B cell (primary cell): ENCODE measurements around the gene OOSP1. TPM values are rescaled to one million over a fixed set of nuclear protein-coding genes. Genes with fewer than 3 reads are reported as not detected.

Experiments
- ATAC-seq: fragments of 200-7000 bp; cut with Tn5 transposase; one replicate; pipeline ENCODE4 v1.10.0; 2021; ENCODE audit warnings: low read depth, mild to moderate bottlenecking, moderate number of reproducible peaks, moderate library complexity
- CTCF ChIA-PET: fragments of 350-600 bp; sonication (Branson Sonifier 250); formaldehyde crosslinking; loops from one replicate; lab custom pipeline; 2021; ENCODE audit warnings: antibody characterized with exemption, inconsistent platforms; lab: Charles Lee
- POLR2A ChIA-PET: fragments of 350-600 bp; sonication (Branson Sonifier 250); formaldehyde crosslinking; loops from one replicate; lab custom pipeline; 2021; ENCODE audit warnings: antibody characterized with exemption; lab: Charles Lee
- DNase-seq: peaks from one replicate; pipeline ENCODE4 v3.0.0; 2013
- H2AFZ ChIP-seq: 2 replicates; pipeline ENCODE4 v1.6.1; 2012; ENCODE audit warnings: mild to moderate bottlenecking, low read depth, low read length; ENCODE audit not compliant: insufficient read depth, poor library complexity, severe bottlenecking
- H3K27ac ChIP-seq, 2 donors: 1 replicate in 1 of 2; 2 replicates in 1 of 2; pipeline ENCODE4 v1.5.1; 2012 to 2013; ENCODE audit warnings: low read length in 2 of 2, mild to moderate bottlenecking in 2 of 2, moderate library complexity in 1 of 2
- H3K27me3 ChIP-seq, 4 experiments: fragments of 200-600 bp in 1 of 4; sonication (generic) in 1 of 4; replicated peaks in 1 of 4; 1 replicate in 2 of 4; 2 replicates in 2 of 4; pipeline versions ENCODE4 v1.6.1 to v1.7.0; 2013 to 2016; ENCODE audit warnings: low read length in 3 of 4, mild to moderate bottlenecking in 2 of 4, mixed read lengths in 1 of 4, moderate library complexity in 1 of 4; ENCODE audit not compliant: insufficient read depth in 4 of 4, control insufficient read depth in 3 of 4; ENCODE audit errors: control extremely low read depth in 1 of 4
- H3K36me3 ChIP-seq, 2 experiments: replicated peaks in 1 of 2; 1 replicate in 1 of 2; 2 replicates in 1 of 2; pipeline versions ENCODE4 v1.6.1 to v1.7.1; 2013; ENCODE audit warnings: low read length in 1 of 2; ENCODE audit not compliant: insufficient read depth in 2 of 2, control insufficient read depth in 1 of 2; ENCODE audit errors: control extremely low read depth in 1 of 2, extremely low read depth in 1 of 2
- H3K4me1 ChIP-seq, 2 donors: fragments of 200-600 bp in 1 of 2; sonication (generic) in 1 of 2; 1 replicate in 1 of 2; 2 replicates in 1 of 2; pipeline versions ENCODE4 v1.5.1 to v1.6.1; 2013 to 2017; ENCODE audit warnings: low read length in 2 of 2; ENCODE audit not compliant: control insufficient read depth in 2 of 2, insufficient read depth in 2 of 2
- H3K4me2 ChIP-seq: replicated peaks from 2 replicates; pipeline ENCODE3; 2012; ENCODE audit warnings: mild to moderate bottlenecking, low read depth, low read length; ENCODE audit not compliant: poor library complexity, severe bottlenecking
- H3K4me3 ChIP-seq, 5 experiments: fragments of 200-600 bp in 1 of 5; sonication (generic) in 1 of 5; 1 replicate in 3 of 5; 2 replicates in 2 of 5; pipeline versions ENCODE4 v1.5.1 to v1.7.0; 2011 to 2016; ENCODE audit warnings: low read length in 4 of 5, mild to moderate bottlenecking in 4 of 5, low read depth in 2 of 5, control low read depth in 1 of 5, moderate library complexity in 1 of 5; ENCODE audit not compliant: insufficient read depth in 1 of 5; ENCODE audit errors: control extremely low read depth in 1 of 5, extremely low read depth in 1 of 5
- H3K79me2 ChIP-seq: fragments of 200-600 bp; sonication (generic); one replicate; pipeline ENCODE4 v1.6.0; 2016; ENCODE audit warnings: low read length; ENCODE audit not compliant: control insufficient read depth, insufficient read depth
- H3K9ac ChIP-seq: fragments of 200-600 bp; sonication (generic); 2 replicates; pipeline ENCODE4 v1.6.1; 2017; ENCODE audit warnings: mild to moderate bottlenecking, low read length, moderate library complexity
- H3K9me3 ChIP-seq, 3 donors: one replicate each; pipeline versions ENCODE4 v1.6.1 to v1.7.1; 2013; ENCODE audit warnings: low read length in 2 of 3; ENCODE audit not compliant: control insufficient read depth in 2 of 3, insufficient read depth in 1 of 3; ENCODE audit errors: control extremely low read depth in 1 of 3
- H4K20me1 ChIP-seq: 2 replicates; pipeline ENCODE4 v1.6.0; 2012; ENCODE audit warnings: mild to moderate bottlenecking, low read length; ENCODE audit not compliant: insufficient read depth, control insufficient read depth, poor library complexity, severe bottlenecking
- H3K27ac Mint-ChIP-seq: one replicate; pipeline ENCODE4 v1.8.0; 2021; ENCODE audit warnings: mixed read lengths
- H3K27me3 Mint-ChIP-seq: one replicate; pipeline ENCODE4 v1.8.0; 2021; ENCODE audit warnings: mixed read lengths
- H3K4me1 Mint-ChIP-seq: one replicate; pipeline ENCODE4 v1.8.0; 2021; ENCODE audit warnings: mixed read lengths
- H3K4me3 Mint-ChIP-seq: one replicate; pipeline ENCODE4 v1.8.0; 2021; ENCODE audit warnings: mixed read lengths
- H3K9me3 Mint-ChIP-seq: one replicate; pipeline ENCODE4 v1.8.0; 2022; ENCODE audit warnings: mixed read lengths; ENCODE audit not compliant: insufficient read depth
- EZH2 ChIP-seq: IDR thresholded peaks from 2 replicates; pipeline ENCODE4 v1.6.1; 2012; ENCODE audit warnings: borderline replicate concordance, low read depth, mild to moderate bottlenecking, moderate library complexity, low read length; ENCODE audit not compliant: insufficient read depth, poor library complexity, severe bottlenecking
- WGBS: methylation state at CpG from one replicate; pipeline ENCODE4 v1.1.5; 2013; ENCODE audit warnings: missing lambda C conversion rate; ENCODE audit not compliant: insufficient coverage; 5-methylcytosine and 5-hydroxymethylcytosine counted together
- intact Hi-C: fragments of 100-400 bp; cut with micrococcal nuclease; formaldehyde crosslinking; loops from one replicate; pipeline ENCODE4 v1.10.0; 2022
- polyA plus RNA-seq: library from polyadenylated mRNA; depleted of rRNA; stranded (reverse); fragments of >200 nt; gene quantifications from 2 replicates; pipeline ENCODE4 v1.2.3, GENCODE V29; 2012
- total RNA-seq, 2 donors: library from RNA; stranded (reverse); fragments of 120-200 nt in 1 of 2; gene quantifications; 1 replicate in 1 of 2; 2 replicates in 1 of 2; pipeline versions ENCODE4 v1.2.3 to v1.2.4, GENCODE V29; 2013 to 2022
- TF ChIP-seq, protein P1 (sequence below): fragments of 200-600 bp; IDR thresholded peaks from one replicate; pipeline ENCODE4 v1.8.0; 2022; ENCODE audit warnings: antibody characterized with exemption, mild to moderate bottlenecking

The OOSP1 gene
- total and polyA plus RNA-seq, 2 donors (not counting 1 experiment from before 2014, with no cell fraction given) = not detected

DNA sequence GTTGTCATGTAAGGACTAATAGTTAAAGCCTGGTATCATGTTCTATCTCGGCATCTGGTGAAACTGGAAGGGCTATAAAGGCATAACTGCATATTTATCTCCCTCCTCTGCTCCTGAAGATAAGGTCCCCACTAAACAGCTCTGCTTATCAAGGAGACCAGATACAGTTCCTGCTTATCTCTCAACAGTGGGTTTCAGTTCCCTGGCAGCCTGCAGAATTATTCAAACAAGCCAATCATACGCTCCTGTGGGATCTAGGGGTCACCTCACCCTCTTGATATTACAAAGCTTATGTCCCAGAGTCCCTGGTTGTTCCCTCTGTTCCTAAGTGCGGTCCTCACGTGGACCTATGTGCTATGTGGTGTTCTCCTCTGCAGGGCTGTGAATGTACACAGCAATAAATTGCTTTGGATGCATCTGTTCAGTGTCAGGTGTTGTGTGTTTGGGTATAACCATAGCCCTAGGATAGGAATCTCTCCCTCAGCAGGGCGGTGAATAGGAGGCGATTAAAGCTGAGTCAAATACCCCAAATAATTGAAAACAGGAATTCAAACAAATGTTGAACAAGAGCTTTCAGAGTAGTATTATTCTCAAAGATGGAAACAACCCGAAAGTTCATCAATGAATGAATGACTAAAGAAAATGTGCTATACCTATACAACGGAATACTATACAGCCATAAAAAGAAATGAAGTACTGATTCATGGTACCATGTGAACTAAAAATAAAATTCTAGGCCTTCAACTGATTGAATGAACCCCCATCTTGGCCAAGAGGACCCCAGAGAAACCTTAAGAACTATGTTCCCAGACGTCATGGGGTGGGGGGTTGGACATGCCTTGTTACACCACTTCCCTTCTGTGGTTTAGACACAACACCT lies 22.5 kb downstream of the OOSP1 start:
- ChIA-PET CTCF (no interaction called here), POLR2A (no interaction called here)
- Histone ChIP-seq H3K36me3 (no peaks in the 10 kb centered on the region), H2AFZ (no peak overlapping the region), H3K79me2 (no peaks in the 10 kb centered on the region), H3K4me1 (no peaks in the 10 kb centered on the region), H3K4me2 (no peak overlapping the region), H3K9me3 (no peaks in the 10 kb centered on the region), H3K4me3 (no peak overlapping the region), H3K27ac (no peak overlapping the region), H3K9ac (no peak overlapping the region), H4K20me1 (no peaks in the 10 kb centered on the region), H3K27me3 (no peaks in the 10 kb centered on the region)
- ATAC-seq (no peak), DNase-seq (no peak)
- Mint-ChIP-seq H3K27ac (no peak overlapping the region), H3K9me3 (no peaks in the 10 kb centered on the region), H3K4me1 (no peaks in the 10 kb centered on the region), H3K27me3 (peaks cover 19% of the 10 kb centered on the region), H3K4me3 (no peak overlapping the region)
- 93% methylated on average over 2 of the region's 9 CpGs for WGBS
- intact Hi-C loops = no loop called here
- TF ChIP-seq EZH2 = no peak
- TF ChIP-seq, protein P1, sequence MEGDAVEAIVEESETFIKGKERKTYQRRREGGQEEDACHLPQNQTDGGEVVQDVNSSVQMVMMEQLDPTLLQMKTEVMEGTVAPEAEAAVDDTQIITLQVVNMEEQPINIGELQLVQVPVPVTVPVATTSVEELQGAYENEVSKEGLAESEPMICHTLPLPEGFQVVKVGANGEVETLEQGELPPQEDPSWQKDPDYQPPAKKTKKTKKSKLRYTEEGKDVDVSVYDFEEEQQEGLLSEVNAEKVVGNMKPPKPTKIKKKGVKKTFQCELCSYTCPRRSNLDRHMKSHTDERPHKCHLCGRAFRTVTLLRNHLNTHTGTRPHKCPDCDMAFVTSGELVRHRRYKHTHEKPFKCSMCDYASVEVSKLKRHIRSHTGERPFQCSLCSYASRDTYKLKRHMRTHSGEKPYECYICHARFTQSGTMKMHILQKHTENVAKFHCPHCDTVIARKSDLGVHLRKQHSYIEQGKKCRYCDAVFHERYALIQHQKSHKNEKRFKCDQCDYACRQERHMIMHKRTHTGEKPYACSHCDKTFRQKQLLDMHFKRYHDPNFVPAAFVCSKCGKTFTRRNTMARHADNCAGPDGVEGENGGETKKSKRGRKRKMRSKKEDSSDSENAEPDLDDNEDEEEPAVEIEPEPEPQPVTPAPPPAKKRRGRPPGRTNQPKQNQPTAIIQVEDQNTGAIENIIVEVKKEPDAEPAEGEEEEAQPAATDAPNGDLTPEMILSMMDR = no peak

DNA sequence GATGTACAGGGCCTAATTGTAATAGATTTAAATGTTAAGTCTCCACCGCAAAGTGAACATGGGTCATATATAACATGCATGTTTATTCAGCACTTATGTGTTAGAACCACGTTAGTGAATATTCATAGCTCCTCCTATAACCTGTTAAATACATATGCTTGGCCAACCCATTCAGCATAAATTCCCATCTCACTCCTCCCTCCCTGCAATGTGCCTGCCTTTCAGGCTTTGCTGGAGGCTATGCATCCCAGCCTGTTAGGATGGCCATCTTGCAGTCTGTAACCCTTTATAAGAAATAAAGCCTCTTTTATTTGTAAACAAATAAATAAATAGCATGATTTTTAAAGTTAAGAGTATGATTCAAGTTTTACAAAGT lies 23.9 kb downstream of the OOSP1 start:
- no peaks in the 10 kb centered on the region for H3K4me1 Mint-ChIP-seq
- ChIA-PET CTCF (no interaction called here), POLR2A (no interaction called here)
- no peak overlapping the region for H3K4me3 Mint-ChIP-seq
- no CpG with 5 or more reads among the region's 2 CpGs for WGBS
- no peak for TF ChIP-seq EZH2
- TF ChIP-seq, protein P1 = no peak
- Histone ChIP-seq H3K4me3 (no peak overlapping the region), H3K27me3 (no peaks in the 10 kb centered on the region), H2AFZ (no peak overlapping the region), H3K79me2 (no peaks in the 10 kb centered on the region), H3K27ac (no peak overlapping the region), H4K20me1 (no peaks in the 10 kb centered on the region), H3K4me1 (no peaks in the 10 kb centered on the region), H3K36me3 (no peaks in the 10 kb centered on the region), H3K9me3 (no peaks in the 10 kb centered on the region), H3K4me2 (no peak overlapping the region), H3K9ac (no peak overlapping the region)
- no peaks in the 10 kb centered on the region for H3K9me3 Mint-ChIP-seq
- H3K27ac Mint-ChIP-seq = no peak overlapping the region
- intact Hi-C loops = no loop called here
- ATAC-seq (no peak), DNase-seq (no peak)
- H3K27me3 Mint-ChIP-seq = peaks cover 13% of the 10 kb centered on the region
